Mucosa of rectum (tissue), 2 donors: ENCODE measurements around the gene SMG6.

Source experiments
- H3K27ac ChIP-seq, 2 donors: one replicate each; pipeline ENCODE4 v1.7.0; 2013; ENCODE audit warnings: inconsistent platforms in 2 of 2, low read depth in 2 of 2, low read length in 2 of 2
- H3K27me3 ChIP-seq, 2 donors: one replicate each; pipeline ENCODE4 v1.7.0; 2013; ENCODE audit warnings: low read length in 2 of 2; ENCODE audit not compliant: control insufficient read depth in 2 of 2, insufficient read depth in 2 of 2
- H3K36me3 ChIP-seq, 2 donors: one replicate each; pipeline ENCODE4 v1.7.0; 2013; ENCODE audit warnings: low read length in 2 of 2; ENCODE audit not compliant: control insufficient read depth in 2 of 2, insufficient read depth in 2 of 2
- H3K4me1 ChIP-seq, 2 donors: one replicate each; pipeline ENCODE4 v1.7.0; 2013; ENCODE audit warnings: low read length in 2 of 2, mild to moderate bottlenecking in 1 of 2; ENCODE audit not compliant: control insufficient read depth in 2 of 2, insufficient read depth in 2 of 2
- H3K4me3 ChIP-seq, 2 donors: one replicate each; pipeline ENCODE4 v1.7.0; 2013; ENCODE audit warnings: low read length in 2 of 2
- H3K9ac ChIP-seq, 2 donors: one replicate each; pipeline ENCODE4 v1.7.0; 2013; ENCODE audit warnings: low read length in 2 of 2, low read depth in 1 of 2, mild to moderate bottlenecking in 1 of 2
- H3K9me3 ChIP-seq, 2 donors: one replicate each; pipeline ENCODE4 v1.7.0; 2013; ENCODE audit warnings: low read length in 2 of 2; ENCODE audit not compliant: control insufficient read depth in 2 of 2
- donor health status: healthy.
- donor health status: Normal muscosa, but diverticular disease.

SMG6 gene

DNA sequence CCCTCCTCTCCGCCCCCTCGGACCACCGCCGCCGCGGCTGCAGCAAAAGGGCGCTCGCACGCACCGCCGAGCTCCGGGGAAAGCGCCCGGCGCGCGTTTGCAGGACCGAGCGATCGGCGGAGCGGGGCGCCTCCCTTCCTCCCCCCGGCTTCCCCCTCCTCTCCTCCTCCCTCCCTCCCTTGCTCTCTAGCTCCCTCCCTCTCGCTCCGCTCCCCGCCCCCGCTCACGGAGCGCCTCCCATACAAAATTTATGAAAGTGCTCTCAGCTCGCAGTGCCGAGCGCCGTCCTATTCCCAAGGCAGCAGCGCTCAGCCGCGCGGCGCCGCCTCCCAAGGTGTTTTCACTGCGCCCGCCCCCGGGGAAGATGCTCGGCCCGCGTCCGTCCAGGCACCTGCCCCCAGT is 278.4 kb downstream of the SMG6 start, which contains the start of gene RTN4RL1:
TSS of gene RTN4RL1 (minus strand) at position 115 of the 402 bp plus-strand sequence. CDS start 469 bp downstream, outside the sequence.
- H3K9ac ChIP-seq, result no peak within 1 kb of the TSS

GRCh38 chr17:2024572-2025219 is 278.9 kb downstream of the SMG6 start:
- Histone ChIP-seq H3K27me3 (peaks cover 19 to 24% of the 10 kb centered on the region in 2 donors), H3K4me1 (peaks cover 5 to 15% of the 10 kb centered on the region in 2 donors), H3K36me3 (no peaks in the 10 kb centered on the region), H3K9ac (no peak overlapping the region), H3K4me3 (peak overlapping the region; percentile 41 to 53), H3K27ac (no peak overlapping the region), H3K9me3 (no peaks in the 10 kb centered on the region)

More for the DNA sequence above, 278.4 kb downstream of the SMG6 start, which contains the start of gene RTN4RL1:
- Histone ChIP-seq H3K4me3 (peak within 1 kb of the TSS; percentile 41 to 53), H3K9me3 (no peaks in the 10 kb centered on the region), H3K27me3 (peaks cover 19 to 24% of the 10 kb centered on the region in 2 donors), H3K36me3 (no peaks in the 10 kb centered on the region), H3K27ac (no peak within 1 kb of the TSS), H3K4me1 (peaks cover 7 to 15% of the 10 kb centered on the region in 2 donors)

GRCh38 chr17:2023692-2024571 is 279.7 kb downstream of the SMG6 start:
- H3K36me3 ChIP-seq, result no peaks in the 10 kb centered on the region
- H3K4me3 ChIP-seq, result peak overlapping the region; percentile 17 to 41
- H3K27me3 ChIP-seq, result peaks cover 21 to 24% of the 10 kb centered on the region in 2 donors
- H3K4me1 ChIP-seq, result peaks cover 5 to 15% of the 10 kb centered on the region in 2 donors
- no peaks in the 10 kb centered on the region for H3K9me3 ChIP-seq
- no peak overlapping the region for H3K9ac ChIP-seq
- H3K27ac ChIP-seq, result no peak overlapping the region

- Histone ChIP-seq H3K27me3 (peaks cover 21 to 25% of the 10 kb centered on the region in 2 donors), H3K4me1 (peaks cover 5 to 15% of the 10 kb centered on the region in 2 donors), H3K27ac (no peak overlapping the region), H3K9me3 (no peaks in the 10 kb centered on the region), H3K4me3 (no peak overlapping the region), H3K9ac (no peak overlapping the region), H3K36me3 (no peaks in the 10 kb centered on the region)
Measured at GRCh38 chr17:2023256-2023655, 280.3 kb downstream of the SMG6 start.

- peaks cover 21 to 26% of the 10 kb centered on the region in 2 donors for H3K27me3 ChIP-seq
- H3K9me3 ChIP-seq, result no peaks in the 10 kb centered on the region
- no peak overlapping the region for H3K27ac ChIP-seq
- H3K4me1 ChIP-seq, result peaks cover 5 to 15% of the 10 kb centered on the region in 2 donors
- no peak overlapping the region for H3K4me3 ChIP-seq
- no peaks in the 10 kb centered on the region for H3K36me3 ChIP-seq
- no peak overlapping the region for H3K9ac ChIP-seq
Measured at GRCh38 chr17:2022647-2023240, 280.8 kb downstream of the SMG6 start.

- H3K9ac ChIP-seq, result no peak overlapping the region
- H3K27ac ChIP-seq, result no peak overlapping the region
- H3K36me3 ChIP-seq, result no peaks in the 10 kb centered on the region
- H3K4me3 ChIP-seq, result no peak overlapping the region
- H3K27me3 ChIP-seq, result peaks cover 15 to 30% of the 10 kb centered on the region in 2 donors
- H3K9me3 ChIP-seq, result no peaks in the 10 kb centered on the region
- peaks cover 4 to 14% of the 10 kb centered on the region in 2 donors for H3K4me1 ChIP-seq
Measured at GRCh38 chr17:2020721-2021120, 282.9 kb downstream of the SMG6 start.

DNA sequence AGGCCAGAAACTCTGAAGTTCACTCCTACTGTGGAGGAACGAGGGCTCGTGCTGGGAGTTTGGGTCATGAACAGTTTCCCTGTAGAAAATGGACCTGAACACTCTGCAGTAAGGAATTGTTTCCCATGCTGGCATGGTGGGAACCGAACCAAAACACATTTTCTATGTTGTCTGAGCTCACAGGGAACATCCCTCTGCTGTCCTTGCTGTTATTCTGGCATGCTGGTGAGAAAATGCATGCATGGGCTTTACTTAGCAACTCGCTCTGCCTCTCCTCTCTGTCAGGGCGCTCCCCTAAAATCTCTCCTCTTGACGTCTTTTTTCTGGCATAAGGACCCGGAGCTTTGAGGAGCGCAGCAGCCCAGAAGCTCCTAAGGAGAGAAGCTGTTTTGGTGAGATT is 283.9 kb downstream of the SMG6 start:
- peaks cover 14 to 27% of the 10 kb centered on the region in 2 donors for H3K27me3 ChIP-seq
- H3K9me3 ChIP-seq, result no peaks in the 10 kb centered on the region
- H3K27ac ChIP-seq, result no peak overlapping the region
- no peak overlapping the region for H3K9ac ChIP-seq
- no peaks in the 10 kb centered on the region for H3K36me3 ChIP-seq
- H3K4me1 ChIP-seq, result peaks cover 2 to 10% of the 10 kb centered on the region in 2 donors
- no peak overlapping the region for H3K4me3 ChIP-seq

DNA sequence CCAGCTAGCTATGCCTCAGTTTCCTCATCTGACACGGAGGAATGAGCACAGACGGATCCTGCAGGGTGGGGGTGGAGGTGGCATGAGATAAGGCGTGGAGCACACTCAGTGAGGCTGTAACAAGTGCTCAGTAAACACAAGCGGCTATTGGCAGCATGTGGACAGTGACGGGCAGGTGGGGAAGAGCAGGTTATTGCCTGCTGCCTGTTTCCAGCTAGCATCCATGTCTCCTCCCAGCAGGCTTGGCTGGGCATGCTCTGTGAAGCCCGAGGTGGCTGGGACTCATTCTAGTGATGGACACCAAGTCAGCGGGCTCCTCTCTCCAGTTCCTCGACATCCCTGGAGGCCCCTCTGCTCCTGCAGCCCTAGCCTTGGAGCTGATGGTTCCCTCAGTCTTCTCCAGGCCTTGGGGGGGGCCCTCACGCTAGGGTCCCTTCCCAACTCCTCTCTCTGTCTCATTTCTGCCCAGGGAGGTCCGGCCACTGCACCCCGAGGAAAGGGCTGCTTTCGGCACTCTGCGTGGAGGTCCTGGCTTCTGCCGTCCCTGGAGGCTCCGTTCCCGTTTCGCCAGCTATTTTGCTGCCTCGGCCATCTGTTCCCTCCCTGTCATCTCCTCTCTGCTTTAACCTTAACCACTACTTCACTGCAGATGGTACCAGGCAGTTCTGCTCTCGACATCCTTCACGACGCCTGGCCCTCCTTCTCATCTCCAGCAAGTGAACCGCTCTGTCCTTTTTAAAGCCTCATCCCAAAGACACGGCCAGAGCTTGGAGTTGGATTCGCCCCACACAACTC is 284.7 kb downstream of the SMG6 start:
- H3K27ac ChIP-seq, result no peak overlapping the region
- no peaks in the 10 kb centered on the region for H3K36me3 ChIP-seq
- no peak overlapping the region for H3K9ac ChIP-seq
- peaks cover 0 to 2% of the 10 kb centered on the region in 2 donors for H3K4me1 ChIP-seq
- H3K9me3 ChIP-seq, result no peaks in the 10 kb centered on the region
- H3K4me3 ChIP-seq, result no peak overlapping the region
- H3K27me3 ChIP-seq, result peaks cover 14 to 22% of the 10 kb centered on the region in 2 donors

- Histone ChIP-seq H3K4me1 (no peaks in the 10 kb centered on the region), H3K27ac (no peak overlapping the region), H3K9ac (no peak overlapping the region), H3K4me3 (no peak overlapping the region), H3K9me3 (no peaks in the 10 kb centered on the region), H3K36me3 (no peaks in the 10 kb centered on the region), H3K27me3 (peaks cover 6 to 18% of the 10 kb centered on the region in 2 donors)
Measured at GRCh38 chr17:2017274-2017941, 286.2 kb downstream of the SMG6 start.
